Measurements from ENCODE around the gene ENTPD5. TPM values are rescaled to one million over a fixed set of nuclear protein-coding genes. Genes with fewer than 3 reads are reported as not detected.

ENTPD5 gene
- total RNA-seq, 2 experiments from 2014 or later = 7.5 to 18.1 TPM

DNA sequence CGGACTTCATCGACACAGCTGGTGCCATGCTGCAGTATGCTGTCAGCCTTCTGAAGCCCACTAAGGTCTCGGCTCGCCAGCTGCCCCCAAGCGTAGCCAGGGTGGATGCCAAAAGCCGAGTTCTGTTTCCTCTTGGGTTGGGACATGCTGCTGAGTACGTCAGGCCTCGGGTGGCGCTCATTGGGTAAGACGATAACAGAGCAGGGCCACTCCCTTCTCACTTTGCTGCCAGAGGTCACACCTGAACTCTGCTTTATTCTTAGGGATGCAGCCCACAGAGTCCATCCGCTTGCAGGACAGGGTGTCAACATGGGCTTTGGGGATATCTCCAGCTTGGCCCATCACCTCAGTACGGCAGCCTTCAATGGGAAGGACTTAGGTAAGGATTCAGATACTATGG is 57.9 kb downstream of the ENTPD5 start:
- Histone ChIP-seq H3K9me2 (ENCODE audit: insufficient read depth, low read length) (no peaks in the 10 kb centered on the region), H4K20me1 (ENCODE audit: insufficient read depth, low read length) (no peaks in the 10 kb centered on the region), H3K4me3 (ENCODE audit: low read depth, low read length, poor library complexity, severe bottlenecking) (no peak overlapping the region), H2AFZ (ENCODE audit: low read length) (no peak overlapping the region), H3K9me3 (ENCODE audit: low read length) (no peaks in the 10 kb centered on the region), H3K4me2 (ENCODE audit: low read length) (no peak overlapping the region), H3K36me3 (ENCODE audit: insufficient read depth, low read length) (peaks cover 59% of the 10 kb centered on the region), H3K27ac (ENCODE audit: low read depth, low read length, poor library complexity, severe bottlenecking) (no peak overlapping the region), H3K79me2 (ENCODE audit: insufficient read depth, low read depth, low read length) (no peaks in the 10 kb centered on the region), H3K4me1 (ENCODE audit: insufficient read depth, low read length, poor library complexity, severe bottlenecking) (no peaks in the 10 kb centered on the region)
- CTCF ChIA-PET (ENCODE audit: unreplicated experiment) = no interaction called here
- POLR2A ChIA-PET = no interaction called here
- TF ChIP-seq EZH2phosphoT487 (IDR thresholded peaks at IDR 0.05; ENCODE audit: borderline replicate concordance, low read depth, low read length) (no peak), CTCF (conservative IDR thresholded peaks at IDR 0.05; ENCODE audit: low read length) (no peak)
- BruUV-seq (replicated peaks) = no TSS peak
- intact Hi-C loops (cut with micrococcal nuclease; ENCODE audit: unreplicated experiment) = no loop called here
- no peak for DNase-seq (ENCODE audit: low spot score)

DNA sequence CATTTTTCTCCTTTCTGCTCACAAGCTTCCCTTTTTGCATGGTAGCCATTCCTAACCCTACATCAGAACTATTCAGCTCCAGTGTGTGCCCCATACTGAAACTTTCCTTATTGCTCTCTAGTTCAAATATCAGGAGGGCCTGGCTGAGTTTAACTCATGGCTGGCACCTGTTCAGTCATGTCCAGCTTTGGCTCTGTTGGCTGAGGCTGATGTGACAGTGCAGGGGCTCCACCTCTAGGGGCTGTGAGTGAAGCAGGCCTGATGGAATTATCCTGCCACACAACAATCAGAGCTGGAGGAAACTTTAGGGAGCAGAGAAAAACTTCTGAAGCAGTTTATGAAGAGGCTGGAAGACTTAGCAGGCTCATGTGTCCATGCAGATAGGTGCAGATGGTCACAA is 60.5 kb downstream of the ENTPD5 start:
- H4K20me1 ChIP-seq (ENCODE audit: insufficient read depth, low read length) = no peaks in the 10 kb centered on the region
- ChIA-PET CTCF (ENCODE audit: unreplicated experiment) (no interaction called here), POLR2A (interaction anchor here (0.6 kb wide), 1 partner anchor 10 kb away, joined by 3 read pairs; no protein-coding TSS in a partner anchor)
- no peaks in the 10 kb centered on the region for H3K4me1 ChIP-seq (ENCODE audit: insufficient read depth, low read length, poor library complexity, severe bottlenecking)
- BruUV-seq (replicated peaks) = no TSS peak
- DNase-seq (ENCODE audit: low spot score) = no peak
- H3K27ac ChIP-seq (ENCODE audit: low read depth, low read length, poor library complexity, severe bottlenecking) = no peak overlapping the region
- intact Hi-C loops (cut with micrococcal nuclease; ENCODE audit: unreplicated experiment) = no loop called here
- no peaks in the 10 kb centered on the region for H3K9me3 ChIP-seq (ENCODE audit: low read length)
- peaks cover 68% of the 10 kb centered on the region for H3K36me3 ChIP-seq (ENCODE audit: insufficient read depth, low read length)
- H3K9me2 ChIP-seq (ENCODE audit: insufficient read depth, low read length) = no peaks in the 10 kb centered on the region
- no peak overlapping the region for H3K4me3 ChIP-seq (ENCODE audit: low read depth, low read length, poor library complexity, severe bottlenecking)
- no peaks in the 10 kb centered on the region for H3K79me2 ChIP-seq (ENCODE audit: insufficient read depth, low read depth, low read length)
- H2AFZ ChIP-seq (ENCODE audit: low read length) = no peak overlapping the region
- no peak overlapping the region for H3K4me2 ChIP-seq (ENCODE audit: low read length)
- TF ChIP-seq EZH2phosphoT487 (IDR thresholded peaks at IDR 0.05; ENCODE audit: borderline replicate concordance, low read depth, low read length) (no peak), CTCF (conservative IDR thresholded peaks at IDR 0.05; ENCODE audit: low read length) (no peak)

DNA sequence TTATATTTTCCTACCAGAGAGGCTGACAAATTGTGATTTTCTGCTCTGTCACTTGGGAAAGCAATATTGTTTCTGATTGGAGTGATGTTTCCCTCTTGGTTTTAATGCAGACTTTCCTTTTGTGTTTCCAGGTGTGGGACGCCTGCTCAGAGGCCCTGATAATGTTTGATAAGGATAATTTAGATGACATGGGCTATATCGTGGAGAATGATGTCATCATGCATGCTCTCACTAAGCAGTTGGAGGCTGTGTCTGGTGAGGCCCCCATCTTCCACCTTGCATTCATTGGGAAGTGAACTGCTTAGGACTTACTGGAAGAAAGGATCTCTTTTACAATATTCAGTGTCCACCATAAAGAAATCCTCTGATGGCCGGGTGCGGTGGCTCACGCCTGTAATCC is 63.4 kb downstream of the ENTPD5 start:
- Histone ChIP-seq H3K79me2 (ENCODE audit: insufficient read depth, low read depth, low read length) (no peaks in the 10 kb centered on the region), H3K4me3 (ENCODE audit: low read depth, low read length, poor library complexity, severe bottlenecking) (no peak overlapping the region), H2AFZ (ENCODE audit: low read length) (no peak overlapping the region), H3K4me1 (ENCODE audit: insufficient read depth, low read length, poor library complexity, severe bottlenecking) (peaks cover 7% of the 10 kb centered on the region), H4K20me1 (ENCODE audit: insufficient read depth, low read length) (no peaks in the 10 kb centered on the region), H3K9me3 (ENCODE audit: low read length) (no peaks in the 10 kb centered on the region), H3K36me3 (ENCODE audit: insufficient read depth, low read length) (peaks cover 55% of the 10 kb centered on the region; the same call in 1 of the 2 replicates), H3K27ac (ENCODE audit: low read depth, low read length, poor library complexity, severe bottlenecking) (no peak overlapping the region), H3K9me2 (ENCODE audit: insufficient read depth, low read length) (no peaks in the 10 kb centered on the region), H3K4me2 (ENCODE audit: low read length) (no peak overlapping the region)
- TF ChIP-seq EZH2phosphoT487 (IDR thresholded peaks at IDR 0.05; ENCODE audit: borderline replicate concordance, low read depth, low read length) = no peak
- no peak for TF ChIP-seq CTCF (conservative IDR thresholded peaks at IDR 0.05; ENCODE audit: low read length)
- CTCF ChIA-PET (ENCODE audit: unreplicated experiment) = no interaction called here
- POLR2A ChIA-PET = interaction anchor here (0.7 kb wide), 1 partner anchor 543 kb away, joined by 4 read pairs; no protein-coding TSS in a partner anchor
- intact Hi-C loops (cut with micrococcal nuclease; ENCODE audit: unreplicated experiment) = no loop called here
- DNase-seq (ENCODE audit: low spot score) = no peak
- BruUV-seq (replicated peaks) = no TSS peak

All from OCI-LY7 (cell line).